ENCODE results near the gene CRAMP1. TPM values are rescaled to one million over a fixed set of nuclear protein-coding genes. Genes with fewer than 3 reads are reported as not detected.

Gene CRAMP1
- total RNA-seq, 4 donors from 2014 or later = 2.6 to 25.5 (median 8.6) TPM

DNA sequence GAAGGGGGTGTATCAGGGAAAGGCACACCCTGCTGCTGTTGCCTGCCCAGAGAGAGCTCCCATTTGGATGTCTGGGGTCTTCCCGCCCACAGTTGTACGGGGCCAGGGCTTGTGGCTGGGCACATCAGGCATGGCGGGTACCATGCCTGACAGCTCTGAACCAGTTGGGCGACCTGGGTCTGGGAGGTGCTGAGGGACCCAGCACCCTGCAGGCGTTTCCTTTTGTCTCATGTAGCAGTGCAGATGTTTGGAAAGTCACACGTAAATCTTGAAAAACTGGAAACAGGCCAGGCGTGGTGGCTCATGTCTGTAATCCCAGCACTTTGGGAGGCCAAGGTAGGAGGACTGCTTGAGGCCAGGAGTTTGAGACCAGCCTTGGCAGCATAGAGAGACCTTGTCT, 57.5 kb downstream of the CRAMP1 start:
- TF ChIP-seq POLR2A (IDR thresholded peaks at IDR 0.05) = no peak
- TF ChIP-seq, protein P1, sequence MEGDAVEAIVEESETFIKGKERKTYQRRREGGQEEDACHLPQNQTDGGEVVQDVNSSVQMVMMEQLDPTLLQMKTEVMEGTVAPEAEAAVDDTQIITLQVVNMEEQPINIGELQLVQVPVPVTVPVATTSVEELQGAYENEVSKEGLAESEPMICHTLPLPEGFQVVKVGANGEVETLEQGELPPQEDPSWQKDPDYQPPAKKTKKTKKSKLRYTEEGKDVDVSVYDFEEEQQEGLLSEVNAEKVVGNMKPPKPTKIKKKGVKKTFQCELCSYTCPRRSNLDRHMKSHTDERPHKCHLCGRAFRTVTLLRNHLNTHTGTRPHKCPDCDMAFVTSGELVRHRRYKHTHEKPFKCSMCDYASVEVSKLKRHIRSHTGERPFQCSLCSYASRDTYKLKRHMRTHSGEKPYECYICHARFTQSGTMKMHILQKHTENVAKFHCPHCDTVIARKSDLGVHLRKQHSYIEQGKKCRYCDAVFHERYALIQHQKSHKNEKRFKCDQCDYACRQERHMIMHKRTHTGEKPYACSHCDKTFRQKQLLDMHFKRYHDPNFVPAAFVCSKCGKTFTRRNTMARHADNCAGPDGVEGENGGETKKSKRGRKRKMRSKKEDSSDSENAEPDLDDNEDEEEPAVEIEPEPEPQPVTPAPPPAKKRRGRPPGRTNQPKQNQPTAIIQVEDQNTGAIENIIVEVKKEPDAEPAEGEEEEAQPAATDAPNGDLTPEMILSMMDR (IDR thresholded peaks at IDR 0.05) = no peak
- Histone ChIP-seq H3K4me3 (no peak overlapping the region), H3K27me3 (no peaks in the 10 kb centered on the region), H3K27ac (no peak overlapping the region), H3K9me3 (no peaks in the 10 kb centered on the region), H3K4me1 (no peaks in the 10 kb centered on the region), H3K36me3 (no peaks in the 10 kb centered on the region)
- no peak for DNase-seq
- intact Hi-C loops (cut with DNase I; ENCODE audit: low total_unique reads) = no loop called here

DNA sequence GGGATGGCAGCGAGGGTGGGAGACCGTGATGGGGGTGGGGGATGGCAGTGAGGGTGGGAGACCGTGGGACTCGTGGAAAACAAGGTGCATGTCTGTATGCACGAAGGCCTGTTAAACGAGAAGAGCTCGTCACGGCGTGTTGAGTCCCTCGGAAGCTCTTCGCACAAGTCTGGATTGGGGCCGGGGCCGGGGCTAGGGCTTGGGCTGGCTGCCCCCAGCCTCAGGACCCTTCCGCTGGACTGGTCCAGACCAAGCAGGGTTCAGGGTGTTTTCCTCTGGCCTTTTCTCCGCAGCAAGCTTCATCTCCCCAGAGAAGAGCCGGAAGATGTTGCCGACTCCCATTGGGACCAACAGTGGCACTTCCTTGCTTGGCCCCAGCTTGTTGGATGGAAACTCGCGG, 58.2 kb downstream of the CRAMP1 start:
- Histone ChIP-seq H3K36me3 (no peaks in the 10 kb centered on the region), H3K9me3 (no peaks in the 10 kb centered on the region), H3K27ac (no peak overlapping the region), H3K4me3 (no peak overlapping the region), H3K4me1 (no peaks in the 10 kb centered on the region), H3K27me3 (no peaks in the 10 kb centered on the region)
- intact Hi-C loops (cut with DNase I; ENCODE audit: low total_unique reads) = no loop called here
- TF ChIP-seq POLR2A (IDR thresholded peaks at IDR 0.05) = no peak
- TF ChIP-seq, protein P1 (IDR thresholded peaks at IDR 0.05) = no peak
- DNase-seq = no peak

GRCh38 chr16:1670866-1671265, 58.7 kb downstream of the CRAMP1 start:
- DNase-seq = no peak
- no peaks in the 10 kb centered on the region for H3K36me3 ChIP-seq
- no peaks in the 10 kb centered on the region for H3K4me1 ChIP-seq
- no peak overlapping the region for H3K4me3 ChIP-seq
- intact Hi-C loops (cut with DNase I; ENCODE audit: low total_unique reads) = no loop called here
- no peak overlapping the region for H3K27ac ChIP-seq
- H3K9me3 ChIP-seq = no peaks in the 10 kb centered on the region
- TF ChIP-seq, protein P1 (IDR thresholded peaks at IDR 0.05) = no peak
- no peak for TF ChIP-seq POLR2A (IDR thresholded peaks at IDR 0.05)
- H3K27me3 ChIP-seq = no peaks in the 10 kb centered on the region

- Histone ChIP-seq H3K4me3 (no peak overlapping the region), H3K27me3 (no peaks in the 10 kb centered on the region), H3K36me3 (no peaks in the 10 kb centered on the region), H3K9me3 (no peaks in the 10 kb centered on the region), H3K4me1 (peaks cover 0 to under 1% of the 10 kb centered on the region in 2 donors), H3K27ac (no peak overlapping the region)
- no peak for TF ChIP-seq POLR2A (IDR thresholded peaks at IDR 0.05)
- TF ChIP-seq, protein P1 (IDR thresholded peaks at IDR 0.05) = no peak
- intact Hi-C loops (cut with DNase I; ENCODE audit: low total_unique reads) = no loop called here
- no peak for DNase-seq
Measured at GRCh38 chr16:1673424-1674151, 61.4 kb downstream of the CRAMP1 start.

- Histone ChIP-seq H3K4me1 (peaks cover 0 to 6% of the 10 kb centered on the region in 2 donors), H3K27me3 (no peaks in the 10 kb centered on the region), H3K4me3 (no peak overlapping the region), H3K27ac (no peak overlapping the region), H3K9me3 (no peaks in the 10 kb centered on the region), H3K36me3 (no peaks in the 10 kb centered on the region)
- DNase-seq = no peak
- TF ChIP-seq, protein P1 (IDR thresholded peaks at IDR 0.05) = no peak
- TF ChIP-seq POLR2A (IDR thresholded peaks at IDR 0.05) = no peak
- intact Hi-C loops (cut with DNase I; ENCODE audit: low total_unique reads) = no loop called here
Measured at GRCh38 chr16:1674306-1674705, 62.1 kb downstream of the CRAMP1 start.
